HepG2 (cell line): ENCODE measurements around the gene NEURL2. TPM values are rescaled to one million over a fixed set of nuclear protein-coding genes. Genes with fewer than 3 reads are reported as not detected.

Experiments
- ARID4A ChIP-seq: sonication (generic); formaldehyde crosslinking; IDR thresholded peaks from 2 replicates; pipeline ENCODE4 v1.5.0; 2020; ENCODE audit warnings: mild to moderate bottlenecking, missing genetic modification reagents, borderline replicate concordance
- ATF3 ChIP-seq: sonication (generic); formaldehyde crosslinking; IDR thresholded peaks from 2 replicates; pipeline ENCODE4 v1.4.0; 2020; ENCODE audit warnings: missing genetic modification reagents
- BHLHE40 ChIP-seq: IDR thresholded peaks from 2 replicates; pipeline ENCODE4 v1.6.1; 2011; ENCODE audit warnings: low read length, improper control_type of control experiment
- CEBPG ChIP-seq: IDR thresholded peaks from 2 replicates; pipeline ENCODE4 v1.6.1; 2016
- FOSL1 ChIP-seq: sonication (generic); formaldehyde crosslinking; IDR thresholded peaks from 2 replicates; pipeline ENCODE4 v1.9.0; 2021; ENCODE audit warnings: missing genetic modification reagents, borderline replicate concordance
- GFI1 ChIP-seq: sonication (generic); formaldehyde crosslinking; IDR thresholded peaks from 2 replicates; pipeline ENCODE4 v1.5.0; 2020; ENCODE audit warnings: missing genetic modification reagents, mild to moderate bottlenecking, borderline replicate concordance
- HCFC1 ChIP-seq: fragments of 150-350 bp; IDR thresholded peaks from 2 replicates; pipeline ENCODE4 v1.6.1; 2014; ENCODE audit warnings: low read depth, low read length
- KLF11 ChIP-seq: IDR thresholded peaks from 2 replicates; pipeline ENCODE4 v1.6.1; 2016; ENCODE audit warnings: missing compliant biosample characterization
- MAX ChIP-seq: IDR thresholded peaks from 2 replicates; pipeline ENCODE4 v1.6.1; 2012; ENCODE audit warnings: inconsistent platforms
- MNT ChIP-seq: fragments of 450-650 bp; IDR thresholded peaks from 2 replicates; pipeline ENCODE4 v1.6.1; 2016
- RBM39 ChIP-seq: fragments of 200-400 bp; formaldehyde crosslinking; IDR thresholded peaks from one replicate; pipeline ENCODE4 v1.6.1; 2018; ENCODE audit warnings: antibody characterized with exemption, mild to moderate bottlenecking, low read depth, low read length; ENCODE audit not compliant: poor library complexity, severe bottlenecking
- ZBTB39 ChIP-seq: sonication (generic); formaldehyde crosslinking; IDR thresholded peaks from 2 replicates; pipeline ENCODE4 v1.5.0; 2020; ENCODE audit warnings: missing genetic modification reagents
- ZNF124 ChIP-seq: sonication (generic); formaldehyde crosslinking; IDR thresholded peaks from 2 replicates; pipeline ENCODE4 v1.4.0; 2020; ENCODE audit warnings: missing genetic modification reagents
- ZNF44 ChIP-seq: sonication (generic); formaldehyde crosslinking; IDR thresholded peaks from 2 replicates; pipeline ENCODE4 v1.5.1; 2020; ENCODE audit warnings: mild to moderate bottlenecking, missing genetic modification reagents
- ZNF501 ChIP-seq: sonication (generic); formaldehyde crosslinking; IDR thresholded peaks from 2 replicates; pipeline ENCODE4 v1.5.1; 2020; ENCODE audit warnings: mild to moderate bottlenecking, moderate library complexity, missing genetic modification reagents
- ZNF569 ChIP-seq: sonication (generic); formaldehyde crosslinking; IDR thresholded peaks from 2 replicates; pipeline ENCODE4 v1.5.0; 2020; ENCODE audit warnings: mild to moderate bottlenecking, missing genetic modification reagents, moderate library complexity, borderline replicate concordance
- ZNF597 ChIP-seq: sonication (generic); formaldehyde crosslinking; IDR thresholded peaks from 2 replicates; pipeline ENCODE4 v1.5.0; 2020; ENCODE audit warnings: missing genetic modification reagents
- ZNF770 ChIP-seq: sonication (generic); formaldehyde crosslinking; IDR thresholded peaks from 2 replicates; pipeline ENCODE4 v1.5.0; 2020; ENCODE audit warnings: mild to moderate bottlenecking, missing genetic modification reagents
- polyA plus RNA-seq, 8 experiments: library from polyadenylated mRNA; depleted of rRNA in 3 of 8; stranded (reverse) in 7 of 8; unstranded in 1 of 8; fragments of >200 nt; fragmentation: Illumina TruSeq in 4 of 8; extraction: Trizol in 4 of 8; gene quantifications; 2 replicates each; pipeline versions ENCODE4 v1.2.1 to v1.2.3, GENCODE V29; 2011 to 2016; ENCODE audit warnings: low read depth in 4 of 8, missing spikeins in 1 of 8, mixed read lengths in 1 of 8; ENCODE audit not compliant: insufficient read depth in 1 of 8
- total RNA-seq, 5 experiments: library from RNA; depleted of rRNA; stranded (reverse); fragments of >200 nt; fragmentation: Illumina TruSeq; extraction: Trizol; gene quantifications; 2 replicates each; pipeline ENCODE4 v1.2.3, GENCODE V29; 2016; ENCODE audit warnings: low read depth in 1 of 5

Gene NEURL2
- total and polyA plus RNA-seq, 2 of the 13 experiments (the other 11 are each of a cell fraction or from before 2014, with no cell fraction given) = 7.2 to 9.7 TPM

GRCh38 chr20:45905505-45906079, 14.6 kb upstream of the NEURL2 start (continued):
- TF ChIP-seq ZNF597 (no peak), RBM39 (no peak), GFI1 (0 out of 2 replicates have a peak, but pooled peaks have one; percentile 11), BHLHE40 (0 out of 2 replicates have a peak, but pooled peaks have one; percentile 18), ATF3 (CRISPR knock-in tag) (peak; percentile 93), MNT (no peak), CEBPG (CRISPR knock-in tag) (peak; percentile 12; the same call in 1 of the 2 replicates), ZBTB39 (peak; percentile 87; the same call in 1 of the 2 replicates), ZNF569 (CRISPR knock-in tag) (no peak), ZNF44 (CRISPR knock-in tag) (no peak), ZNF501 (CRISPR knock-in tag) (peak; percentile 79; the same call in 1 of the 2 replicates), FOSL1 (CRISPR knock-in tag) (0 out of 2 replicates have a peak, but pooled peaks have one; percentile 23), HCFC1 (no peak), ZNF770 (CRISPR knock-in tag) (peak; percentile 76), KLF11 (CRISPR knock-in tag) (no peak), MAX (no peak), ARID4A (CRISPR knock-in tag) (0 out of 2 replicates have a peak, but pooled peaks have one; percentile 53), ZNF124 (CRISPR knock-in tag) (no peak)
